SK-N-MC (cell line): Measurements from ENCODE around the gene LCN10.

Experiments
- DNase-seq: peaks from one replicate; pipeline ENCODE4 v3.0.0-alpha.2; 2011; ENCODE audit warnings: low read depth, low spot score
- H3K27ac ChIP-seq: fragments of 200-600 bp; sonication (generic); 2 replicates; pipeline ENCODE4 v1.5.1; 2016; ENCODE audit warnings: mixed run types
- H3K36me3 ChIP-seq: fragments of 200-600 bp; sonication (generic); 2 replicates; pipeline ENCODE4 v1.6.1; 2017; ENCODE audit warnings: antibody characterized with exemption, low read length, mixed read lengths; ENCODE audit not compliant: insufficient read depth
- H3K4me3 ChIP-seq: fragments of 200-600 bp; sonication (generic); 2 replicates; pipeline ENCODE4 v1.5.1; 2016
- H3K9ac ChIP-seq: fragments of 200-600 bp; sonication (generic); 2 replicates; pipeline ENCODE4 v1.8.0; 2017; ENCODE audit warnings: mixed run types, mixed read lengths; ENCODE audit not compliant: insufficient read length
- H3K9me3 ChIP-seq: fragments of 200-600 bp; sonication (generic); 2 replicates; pipeline ENCODE4 v1.6.1; 2017; ENCODE audit warnings: low read depth, mild to moderate bottlenecking, antibody characterized with exemption, low read length, moderate library complexity, mixed read lengths
- EZH2 ChIP-seq: fragments of 200-600 bp; sonication (generic); IDR thresholded peaks from one replicate; pipeline ENCODE4 v1.6.1; 2017; ENCODE audit warnings: antibody characterized with exemption
- FOXP2 ChIP-seq: optimal IDR thresholded peaks from 2 replicates; pipeline ENCODE3; 2011; ENCODE audit warnings: mild to moderate bottlenecking, moderate library complexity; ENCODE audit not compliant: insufficient read depth; ENCODE audit errors: extremely low read length, control extremely low read depth
- POLR2AphosphoS5 ChIP-seq: IDR thresholded peaks from 2 replicates; pipeline ENCODE4 v1.6.1; 2012; ENCODE audit warnings: mild to moderate bottlenecking, low read depth, low read length, borderline replicate concordance

Gene LCN10

DNA sequence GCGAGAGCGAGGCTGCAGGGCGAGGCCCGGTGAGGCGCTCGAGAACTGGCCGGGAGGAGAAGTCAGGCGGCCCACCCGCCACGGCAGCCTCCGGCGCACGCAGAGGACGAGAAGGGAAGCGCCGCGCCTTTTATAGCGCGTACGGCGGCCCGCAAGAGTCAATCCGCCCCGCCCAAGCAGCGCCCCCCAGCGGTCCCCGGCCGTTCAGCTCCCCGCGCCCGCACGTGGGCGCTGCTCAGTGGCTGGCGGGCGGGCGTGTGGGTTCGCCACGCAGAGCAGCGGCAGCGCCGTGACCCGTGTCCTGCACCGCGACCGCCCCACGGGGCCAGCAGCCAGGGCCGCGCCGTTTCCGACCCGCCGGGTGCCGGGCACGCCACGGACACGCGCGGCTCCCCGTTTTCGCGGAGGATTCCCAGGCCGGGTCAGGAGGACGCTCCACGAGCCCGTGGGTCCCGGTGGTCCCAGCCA is 14.6 kb downstream of the LCN10 start:
- H3K9me3 ChIP-seq, result no peaks in the 10 kb centered on the region
- TF ChIP-seq POLR2AphosphoS5 (peak; percentile 98), FOXP2 (no peak)
- H3K36me3 ChIP-seq, result peaks cover 39% of the 10 kb centered on the region
- H3K4me3 ChIP-seq, result peak overlapping the region; percentile 82
- no peak for DNase-seq
- H3K27ac ChIP-seq, result peak overlapping the region; percentile 74
- H3K9ac ChIP-seq, result peak overlapping the region; percentile 98

- Histone ChIP-seq H3K9ac (peak overlapping the region; percentile 98), H3K9me3 (no peaks in the 10 kb centered on the region), H3K4me3 (peak overlapping the region; percentile 82), H3K36me3 (peaks cover 40% of the 10 kb centered on the region), H3K27ac (peak overlapping the region; percentile 25)
- no peak for DNase-seq
- TF ChIP-seq EZH2, result no peak
- no peak for TF ChIP-seq FOXP2
- TF ChIP-seq POLR2AphosphoS5, result no peak
These were observed 16.0 kb downstream of the LCN10 start for GRCh38 chr9:136726631-136727191.

DNA sequence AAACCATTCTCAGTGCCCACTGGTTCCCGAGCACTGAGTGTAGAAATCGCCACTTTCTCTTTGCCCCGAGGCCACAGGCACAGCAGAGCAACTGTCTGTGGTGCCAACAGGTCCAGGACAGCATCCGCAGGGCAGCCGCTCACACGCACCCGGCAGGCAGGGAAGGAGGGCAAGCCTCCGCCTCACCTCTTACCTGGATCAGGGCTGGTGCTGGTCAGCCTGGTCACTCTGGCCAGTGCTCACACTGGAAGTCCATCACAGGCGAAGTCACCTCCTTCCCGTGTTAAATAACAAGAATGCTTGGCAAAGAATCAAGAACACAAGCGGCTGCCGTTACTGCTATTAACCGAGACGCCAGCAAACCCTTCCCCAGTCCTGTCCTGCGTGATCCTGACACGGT is 16.6 kb downstream of the LCN10 start:
- Histone ChIP-seq H3K27ac (peak overlapping the region; percentile 25), H3K36me3 (peaks cover 40% of the 10 kb centered on the region), H3K9me3 (no peaks in the 10 kb centered on the region), H3K9ac (peak overlapping the region; percentile 98), H3K4me3 (peak overlapping the region; percentile 82)
- no peak for DNase-seq
- no peak for TF ChIP-seq POLR2AphosphoS5
- no peak for TF ChIP-seq EZH2
- no peak for TF ChIP-seq FOXP2

- peak overlapping the region; percentile 98 for H3K9ac ChIP-seq
- H3K36me3 ChIP-seq, result peaks cover 40% of the 10 kb centered on the region
- no peak for DNase-seq
- peak overlapping the region; percentile 25; the same call in 1 of the 2 replicates for H3K27ac ChIP-seq
- no peaks in the 10 kb centered on the region for H3K9me3 ChIP-seq
- H3K4me3 ChIP-seq, result peak overlapping the region; percentile 82
- TF ChIP-seq EZH2, result no peak
- TF ChIP-seq FOXP2, result no peak
- TF ChIP-seq POLR2AphosphoS5, result no peak
These were observed 17.1 kb downstream of the LCN10 start for GRCh38 chr9:136725612-136726011.

DNA sequence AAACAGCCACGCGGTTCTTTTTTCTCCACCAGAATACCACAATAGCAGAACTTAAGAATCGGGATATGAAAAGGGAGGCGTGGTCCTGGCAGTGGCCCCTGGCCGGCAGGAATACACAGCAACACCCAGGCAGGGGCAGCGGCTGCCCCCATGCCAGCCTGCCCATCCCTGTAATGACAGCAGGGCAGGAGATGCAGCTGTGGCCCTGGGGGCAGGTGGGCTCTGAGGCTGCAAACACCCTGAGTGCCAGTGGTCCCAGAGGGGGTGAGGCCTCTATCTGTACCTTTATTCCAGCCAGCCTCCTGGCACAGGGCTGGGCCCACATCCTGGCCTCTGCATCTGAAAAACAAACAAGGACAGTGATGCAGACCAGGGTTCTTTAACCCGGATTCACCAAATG is 18.0 kb downstream of the LCN10 start:
- DNase-seq, result no peak
- H3K4me3 ChIP-seq, result no peak overlapping the region
- no peak overlapping the region for H3K9ac ChIP-seq
- H3K27ac ChIP-seq, result peak overlapping the region; percentile 67
- peaks cover 40% of the 10 kb centered on the region for H3K36me3 ChIP-seq
- no peak for TF ChIP-seq POLR2AphosphoS5
- no peak for TF ChIP-seq FOXP2
- TF ChIP-seq EZH2, result no peak
- no peaks in the 10 kb centered on the region for H3K9me3 ChIP-seq

DNA sequence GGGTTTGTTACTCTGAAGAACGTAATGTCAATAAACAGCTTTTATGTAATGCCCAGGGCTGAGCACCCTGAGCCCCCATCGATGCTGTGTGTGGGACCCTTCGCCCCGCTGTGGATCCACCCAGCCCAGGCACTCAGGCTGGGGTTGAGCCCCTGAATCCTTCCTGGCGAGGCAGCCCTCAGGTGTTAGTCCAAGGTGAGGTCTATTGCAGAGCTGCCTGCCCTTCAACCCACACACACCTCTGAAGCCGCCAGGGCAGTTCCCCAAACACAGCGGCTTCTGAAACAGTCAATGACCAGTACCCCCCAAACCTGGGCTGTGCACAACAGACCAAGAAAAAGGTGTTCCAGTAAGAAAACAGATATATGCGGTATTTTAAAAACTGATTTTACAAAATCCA is 18.8 kb downstream of the LCN10 start:
- Histone ChIP-seq H3K9me3 (no peaks in the 10 kb centered on the region), H3K27ac (peak overlapping the region; percentile 67), H3K36me3 (peaks cover 40% of the 10 kb centered on the region), H3K9ac (no peak overlapping the region), H3K4me3 (no peak overlapping the region)
- DNase-seq, result no peak
- TF ChIP-seq EZH2 (no peak), POLR2AphosphoS5 (no peak), FOXP2 (no peak)

GRCh38 chr9:136723362-136723976 is 19.3 kb downstream of the LCN10 start:
- Histone ChIP-seq H3K36me3 (peaks cover 40% of the 10 kb centered on the region), H3K27ac (peak overlapping the region; percentile 67; the same call in 1 of the 2 replicates), H3K9me3 (no peaks in the 10 kb centered on the region), H3K9ac (no peak overlapping the region), H3K4me3 (no peak overlapping the region)
- no peak; the same call in 1 of the 2 replicates for TF ChIP-seq POLR2AphosphoS5
- TF ChIP-seq FOXP2, result no peak
- TF ChIP-seq EZH2, result no peak
- DNase-seq, result no peak

DNA sequence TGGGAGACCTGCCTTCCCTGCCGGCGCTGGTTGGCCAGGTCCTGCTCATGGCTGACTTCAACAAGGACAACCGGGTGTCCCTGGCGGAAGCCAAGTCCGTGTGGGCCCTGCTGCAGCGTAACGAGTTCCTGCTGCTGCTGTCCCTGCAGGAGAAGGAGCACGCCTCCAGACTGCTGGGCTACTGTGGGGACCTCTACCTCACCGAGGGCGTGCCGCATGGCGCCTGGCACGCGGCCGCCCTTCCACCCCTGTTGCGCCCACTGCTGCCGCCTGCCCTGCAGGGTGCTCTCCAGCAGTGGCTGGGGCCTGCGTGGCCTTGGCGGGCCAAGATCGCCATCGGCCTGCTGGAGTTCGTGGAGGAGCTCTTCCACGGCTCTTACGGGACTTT is 19.8 kb downstream of the LCN10 start:
- no peak for DNase-seq
- no peak overlapping the region for H3K27ac ChIP-seq
- no peaks in the 10 kb centered on the region for H3K9me3 ChIP-seq
- H3K4me3 ChIP-seq, result no peak overlapping the region
- H3K36me3 ChIP-seq, result peaks cover 40% of the 10 kb centered on the region
- TF ChIP-seq POLR2AphosphoS5, result 0 out of 2 replicates have a peak, but pooled peaks have one; percentile 14
- no peak for TF ChIP-seq EZH2
- no peak overlapping the region for H3K9ac ChIP-seq

DNA sequence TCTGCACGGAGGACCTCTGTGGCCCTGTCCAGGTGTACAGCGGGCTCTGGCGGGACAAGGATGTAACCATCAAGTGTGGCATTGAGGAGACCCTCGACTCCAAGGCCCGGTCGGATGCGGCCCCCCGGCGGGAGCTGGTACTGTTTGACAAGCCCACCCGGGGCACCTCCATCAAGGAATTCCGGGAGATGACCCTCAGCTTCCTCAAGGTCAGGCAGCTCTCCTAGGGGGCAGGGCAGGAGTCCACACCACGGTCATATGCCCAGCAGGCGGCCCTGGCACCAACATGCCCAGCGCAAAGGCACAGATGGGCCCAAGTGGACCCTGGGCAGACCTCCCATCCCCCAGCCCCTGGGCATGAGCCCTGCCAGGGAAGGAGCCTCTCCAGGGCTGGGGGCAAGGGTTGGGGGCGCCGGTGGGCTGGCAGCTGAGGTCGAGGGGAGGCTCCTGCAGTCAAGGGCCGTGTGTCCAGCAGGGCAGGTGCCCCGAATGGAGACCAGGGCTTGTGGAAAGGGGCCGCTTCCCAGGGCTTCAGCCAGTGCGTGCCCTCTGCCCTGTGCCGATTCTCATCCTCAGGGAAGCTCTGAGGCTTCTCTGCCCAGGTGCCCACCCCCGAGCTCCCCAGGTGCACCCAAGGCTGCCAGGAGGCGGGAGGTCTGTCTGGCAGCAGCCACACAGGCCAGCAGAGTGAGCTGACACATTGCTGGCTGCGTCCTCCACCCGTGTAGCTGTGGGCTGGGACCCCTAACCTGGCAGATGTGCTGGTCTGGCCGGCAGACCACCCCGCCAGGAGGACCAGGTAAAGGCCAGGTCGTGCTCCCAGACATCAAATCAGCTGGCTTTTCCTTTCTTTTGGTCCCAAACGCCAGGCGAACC is 20.4 kb downstream of the LCN10 start:
- Histone ChIP-seq H3K9ac (no peak overlapping the region), H3K36me3 (peaks cover 40% of the 10 kb centered on the region), H3K27ac (no peak overlapping the region), H3K9me3 (no peaks in the 10 kb centered on the region), H3K4me3 (no peak overlapping the region)
- TF ChIP-seq FOXP2 (no peak), EZH2 (no peak), POLR2AphosphoS5 (0 out of 2 replicates have a peak, but pooled peaks have one; percentile 22)
- no peak for DNase-seq
